IMR-90 (cell line): ENCODE results near the gene SETDB1. TPM values are rescaled to one million over a fixed set of nuclear protein-coding genes. Genes with fewer than 3 reads are reported as not detected.

ENCODE experiments used
- ATAC-seq: fragments of 200-7000 bp; cut with Tn5 transposase; 2 replicates; pipeline ENCODE4 v1.9.1; 2020; ENCODE audit warnings: low read depth, mild to moderate bottlenecking, moderate library complexity
- BruUV-seq: library from RNA; stranded (reverse); fragments of 400-500 nt; replicated peaks from 2 replicates; lab custom pipeline; 2021; lab: Mats Ljungman, UMichigan
- CTCF ChIA-PET: fragments of 300-600 bp; formaldehyde crosslinking; extraction: SDS; loops from one replicate; lab custom pipeline; 2021; ENCODE audit warnings: antibody characterized with exemption; lab: Yijun Ruan, JAX
- POLR2A ChIA-PET: fragments of 300-600 bp; sonication (Branson Sonifier 250); formaldehyde crosslinking; loops from one replicate; lab custom pipeline; 2022; ENCODE audit warnings: antibody characterized with exemption; ENCODE audit not compliant: unreplicated experiment; lab: Charles Lee
- DNase-seq: peaks from one replicate; pipeline ENCODE4 v3.0.0; 2013
- H2AFZ ChIP-seq: replicated peaks from 2 replicates; pipeline ENCODE3; 2013; ENCODE audit warnings: low read length, mild to moderate bottlenecking; ENCODE audit not compliant: poor library complexity
- H2AK5ac ChIP-seq: 2 replicates; pipeline ENCODE4 v1.6.1; 2013; ENCODE audit warnings: low read depth, low read length, inconsistent platforms
- H2AK9ac ChIP-seq: replicated peaks from 2 replicates; pipeline ENCODE3; 2013; ENCODE audit warnings: mild to moderate bottlenecking, low read depth, low read length, moderate library complexity; ENCODE audit not compliant: poor library complexity
- H2BK120ac ChIP-seq: 2 replicates; pipeline ENCODE4 v1.6.1; 2013; ENCODE audit warnings: low read depth, low read length, inconsistent platforms
- H2BK15ac ChIP-seq: 3 replicates; pipeline ENCODE4 v1.6.1; 2013; ENCODE audit warnings: low read depth, low read length, inconsistent platforms
- H2BK20ac ChIP-seq: 2 replicates; pipeline ENCODE4 v1.6.1; 2013; ENCODE audit warnings: low read depth, mild to moderate bottlenecking, inconsistent platforms, low read length, moderate library complexity
- H2BK5ac ChIP-seq: 2 replicates; pipeline ENCODE4 v1.6.1; 2013; ENCODE audit warnings: mild to moderate bottlenecking, low read depth, low read length, inconsistent platforms; ENCODE audit not compliant: poor library complexity, severe bottlenecking
- H3K14ac ChIP-seq: replicated peaks from 2 replicates; pipeline ENCODE4 v1.6.1; 2013; ENCODE audit warnings: low read depth, low read length, inconsistent platforms
- H3K18ac ChIP-seq: 2 replicates; pipeline ENCODE4 v1.6.1; 2013; ENCODE audit warnings: low read depth, low read length, control low read depth
- H3K23ac ChIP-seq: 2 replicates; pipeline ENCODE4 v1.6.1; 2013; ENCODE audit warnings: low read depth, low read length, inconsistent platforms
- H3K27ac ChIP-seq: 2 replicates; pipeline ENCODE4 v1.5.1; 2013; ENCODE audit warnings: mild to moderate bottlenecking, control low read depth, low read length; ENCODE audit not compliant: insufficient read depth
- H3K27me3 ChIP-seq: 2 replicates; pipeline ENCODE4 v1.6.1; 2013; ENCODE audit warnings: low read length; ENCODE audit not compliant: control insufficient read depth, insufficient read depth
- H3K36me3 ChIP-seq: 2 replicates; pipeline ENCODE4 v1.6.1; 2013; ENCODE audit warnings: low read length, mixed read lengths; ENCODE audit not compliant: control insufficient read depth, insufficient read depth
- H3K4ac ChIP-seq: 2 replicates; pipeline ENCODE4 v1.6.1; 2013; ENCODE audit warnings: low read depth, low read length, inconsistent platforms
- H3K4me1 ChIP-seq: 2 replicates; pipeline ENCODE4 v1.6.1; 2013; ENCODE audit warnings: low read length, mixed read lengths; ENCODE audit not compliant: control insufficient read depth, insufficient read depth
- H3K4me2 ChIP-seq: 2 replicates; pipeline ENCODE4 v1.6.1; 2013; ENCODE audit warnings: low read depth, mild to moderate bottlenecking, control low read depth, low read length, moderate library complexity
- H3K4me3 ChIP-seq: 2 replicates; pipeline ENCODE4 v1.5.1; 2013; ENCODE audit warnings: low read depth, mild to moderate bottlenecking, control low read depth, low read length, moderate library complexity; ENCODE audit not compliant: insufficient read depth
- H3K56ac ChIP-seq: 2 replicates; pipeline ENCODE4 v1.6.1; 2013; ENCODE audit warnings: low read length, inconsistent platforms; ENCODE audit not compliant: insufficient read depth; ENCODE audit errors: extremely low read depth
- H3K79me1 ChIP-seq, 2 experiments: 2 replicates each; pipeline ENCODE4 v1.6.1; 2013; ENCODE audit warnings: low read length in 2 of 2, inconsistent platforms in 1 of 2, low read depth in 1 of 2
- H3K9ac ChIP-seq: 2 replicates; pipeline ENCODE4 v1.6.1; 2013; ENCODE audit warnings: low read depth, low read length, control low read depth
- H3K9me1 ChIP-seq: 2 replicates; pipeline ENCODE4 v1.6.1; 2013; ENCODE audit warnings: low read length, inconsistent platforms; ENCODE audit not compliant: insufficient read depth
- H3K9me3 ChIP-seq: 2 replicates; pipeline ENCODE4 v1.6.1; 2013; ENCODE audit warnings: low read length; ENCODE audit not compliant: control insufficient read depth, insufficient read depth
- H4K20me1 ChIP-seq: 2 replicates; pipeline ENCODE4 v1.6.1; 2013; ENCODE audit warnings: low read length, inconsistent platforms; ENCODE audit not compliant: insufficient read depth
- H4K5ac ChIP-seq: 2 replicates; pipeline ENCODE4 v1.6.1; 2013; ENCODE audit warnings: mild to moderate bottlenecking, low read depth, low read length, control low read depth
- H4K8ac ChIP-seq, 2 experiments: 2 replicates each; pipeline ENCODE4 v1.6.1; 2013; ENCODE audit warnings: low read depth in 2 of 2, low read length in 2 of 2, control low read depth in 1 of 2, inconsistent platforms in 1 of 2
- H4K91ac ChIP-seq: 2 replicates; pipeline ENCODE4 v1.6.1; 2013; ENCODE audit warnings: low read depth, low read length, inconsistent platforms; ENCODE audit not compliant: insufficient read depth
- BHLHE40 ChIP-seq: fragments of 150-350 bp; IDR thresholded peaks from 2 replicates; pipeline ENCODE4 v1.6.1; 2016; ENCODE audit warnings: mild to moderate bottlenecking, low read depth, low read length
- CEBPB ChIP-seq: IDR thresholded peaks from 2 replicates; pipeline ENCODE4 v1.6.1; 2012; ENCODE audit warnings: low read depth, low read length, improper control_type of control experiment
- CHD1 ChIP-seq: IDR thresholded peaks from 2 replicates; pipeline ENCODE4 v1.6.1; 2012; ENCODE audit warnings: low read depth, low read length, improper control_type of control experiment
- CTCF ChIP-seq: conservative IDR thresholded peaks from 2 replicates; pipeline ENCODE4 v1.5.1; 2012; ENCODE audit warnings: mild to moderate bottlenecking, low read depth, low read length, improper control_type of control experiment
- ELK1 ChIP-seq: fragments of 150-350 bp; IDR thresholded peaks from 2 replicates; pipeline ENCODE4 v1.6.1; 2016; ENCODE audit warnings: low read depth, mild to moderate bottlenecking, low read length, moderate library complexity, borderline replicate concordance
- FOS ChIP-seq: fragments of 150-350 bp; IDR thresholded peaks from 2 replicates; pipeline ENCODE4 v1.6.1; 2016; ENCODE audit warnings: low read depth, low read length
- MAFK ChIP-seq: IDR thresholded peaks from 2 replicates; pipeline ENCODE4 v1.6.1; 2012; ENCODE audit warnings: low read depth, low read length, improper control_type of control experiment
- MAZ ChIP-seq: IDR thresholded peaks from 2 replicates; pipeline ENCODE4 v1.6.1; 2012; ENCODE audit warnings: low read depth, mild to moderate bottlenecking, low read length, improper control_type of control experiment, moderate library complexity, borderline replicate concordance
- MXI1 ChIP-seq: IDR thresholded peaks from 2 replicates; pipeline ENCODE4 v1.6.1; 2012; ENCODE audit warnings: low read depth, mild to moderate bottlenecking, low read length, moderate library complexity, borderline replicate concordance
- NFE2L2 ChIP-seq: fragments of 150-350 bp; IDR thresholded peaks from 2 replicates; pipeline ENCODE4 v1.6.1; 2016; ENCODE audit warnings: low read depth, mild to moderate bottlenecking, low read length
- POLR2A ChIP-seq: IDR thresholded peaks from 2 replicates; pipeline ENCODE4 v1.6.1; 2012; ENCODE audit warnings: mild to moderate bottlenecking, low read depth, low read length
- RAD21 ChIP-seq: IDR thresholded peaks from 2 replicates; pipeline ENCODE4 v1.6.1; 2012; ENCODE audit warnings: low read length, improper control_type of control experiment
- RCOR1 ChIP-seq: IDR thresholded peaks from 2 replicates; pipeline ENCODE4 v1.6.1; 2012; ENCODE audit warnings: mild to moderate bottlenecking, low read length, improper control_type of control experiment; ENCODE audit not compliant: insufficient replicate concordance
- RFX5 ChIP-seq: IDR thresholded peaks from 2 replicates; pipeline ENCODE4 v1.8.0; 2012; ENCODE audit warnings: low read depth, mild to moderate bottlenecking, low read length, moderate library complexity
- SMC3 ChIP-seq: fragments of 150-350 bp; IDR thresholded peaks from 2 replicates; pipeline ENCODE4 v1.6.1; 2016; ENCODE audit warnings: low read depth, mild to moderate bottlenecking, antibody characterized with exemption, low read length, moderate library complexity
- USF2 ChIP-seq: fragments of 150-350 bp; IDR thresholded peaks from 2 replicates; pipeline ENCODE4 v1.6.1; 2017; ENCODE audit warnings: mild to moderate bottlenecking, antibody characterized with exemption, low read length, low read depth
- WGBS, 2 experiments: methylation state at CpG; one replicate each; pipeline versions ENCODE4 v1.1.5 to v1.1.7; 2013; ENCODE audit warnings: missing lambda C conversion rate in 2 of 2; ENCODE audit not compliant: insufficient read length in 1 of 2; ENCODE audit errors: extremely low coverage in 2 of 2; 5-methylcytosine and 5-hydroxymethylcytosine counted together
- dilution Hi-C: fragments of 300-500 bp; cut with HindIII; formaldehyde crosslinking; loops from one replicate; pipeline ENCODE4 v1.14.3; 2018; ENCODE audit warnings: low sequenced_read_pairs; ENCODE audit not compliant: unreplicated experiment
- in situ Hi-C: fragments of 300-500 bp; cut with MboI; formaldehyde crosslinking; loops from 3 replicates; pipeline ENCODE4 v1.14.3; 2019; ENCODE audit warnings: low sequenced_read_pairs, inconsistent platforms, mixed read lengths
- intact Hi-C: fragments of 100-400 bp; cut with micrococcal nuclease; formaldehyde crosslinking; loops from 2 replicates; pipeline ENCODE4 v1.10.0; 2022
- polyA plus RNA-seq, 3 experiments: library from polyadenylated mRNA; depleted of rRNA; stranded (reverse); fragments of >200 nt; gene quantifications; 2 replicates each; pipeline ENCODE4 v1.2.3, GENCODE V29; 2012; ENCODE audit warnings: low replicate concordance in 1 of 3
- total RNA-seq: library from RNA; depleted of rRNA; stranded (reverse); fragments of >200 nt; gene quantifications from 2 replicates; pipeline ENCODE4 v1.2.3, GENCODE V29; 2012

Gene SETDB1
- total and polyA plus RNA-seq, 2 of the 4 experiments (the other 2 are of a cell fraction), result 18.7 to 22.9 TPM

- no peaks in the 10 kb centered on the region for H3K9me3 ChIP-seq
- intact Hi-C loops, result no loop called here
- no TSS peak for BruUV-seq
- no peak overlapping the region for H2BK5ac ChIP-seq
- no peak overlapping the region for H2AK5ac ChIP-seq
- H3K27me3 ChIP-seq, result no peaks in the 10 kb centered on the region
- no peak overlapping the region for H4K91ac ChIP-seq
- POLR2A ChIA-PET, result interaction anchor here (0.5 to 0.6 kb wide), 2 partner anchors 160 to 370 kb away, joined by 3 to 5 read pairs; no protein-coding TSS in a partner anchor
- dilution Hi-C loops, result no loop called here
- H3K27ac ChIP-seq, result no peak overlapping the region
- no peak overlapping the region for H3K18ac ChIP-seq
- TF ChIP-seq RCOR1, result no peak
- no peak for TF ChIP-seq CEBPB
- TF ChIP-seq RAD21, result no peak
- no peak for TF ChIP-seq ELK1
- no peak for TF ChIP-seq FOS
- TF ChIP-seq USF2, result no peak
- no peak for TF ChIP-seq RFX5
- no peak for TF ChIP-seq SMC3
- TF ChIP-seq NFE2L2, result no peak
- TF ChIP-seq CHD1, result no peak
- no peak for TF ChIP-seq CTCF
- TF ChIP-seq POLR2A, result no peak
- TF ChIP-seq MAFK, result no peak
- no peak for TF ChIP-seq BHLHE40
- no peak for TF ChIP-seq MXI1
- TF ChIP-seq MAZ, result no peak
- CTCF ChIA-PET, result no interaction called here
- WGBS, 2 experiments, result no CpG with 5 or more reads among the region's 4 CpGs
- peaks cover 39% of the 10 kb centered on the region for H3K9me1 ChIP-seq
- no peak overlapping the region for H3K56ac ChIP-seq
- DNase-seq, result no peak
- no peak overlapping the region for H3K4me2 ChIP-seq
- peaks cover 30 to 83% of the 10 kb centered on the region in 2 experiments for H3K79me1 ChIP-seq
- H3K4ac ChIP-seq, result no peak overlapping the region
- no peak overlapping the region for H4K8ac ChIP-seq
- no peak for ATAC-seq
- H2AFZ ChIP-seq, result no peak overlapping the region
- H3K23ac ChIP-seq, result no peak overlapping the region
- no peak overlapping the region for H2BK20ac ChIP-seq
- no peak overlapping the region for H3K4me3 ChIP-seq
- H2AK9ac ChIP-seq, result peak overlapping the region; percentile 5
- peaks cover 77% of the 10 kb centered on the region for H4K20me1 ChIP-seq
- H3K9ac ChIP-seq, result no peak overlapping the region
- in situ Hi-C loops, result no loop called here
- H3K36me3 ChIP-seq, result peaks cover 51% of the 10 kb centered on the region
- H2BK120ac ChIP-seq, result no peak overlapping the region
- no peak overlapping the region for H3K14ac ChIP-seq
- no peak overlapping the region for H4K5ac ChIP-seq
- H2BK15ac ChIP-seq, result no peak overlapping the region
- H3K4me1 ChIP-seq, result peaks cover 29% of the 10 kb centered on the region
These were observed 42.3 kb downstream of the SETDB1 start for GRCh38 chr1:150968491-150968890.
